CD4-positive, alpha-beta T cell treated with Interleukin-6 for 4 hours (primary cell): Measurements from ENCODE around the gene CHMP1A.
"Not testable (repeated sequence)": the region's sequence is repeated elsewhere in the genome, so short reads cannot be mapped to it uniquely, and the experiment has no call there.

Experiments used
- DNase-seq: peaks from one replicate; pipeline ENCODE4 v3.0.0-alpha.2; 2020; ENCODE audit warnings: mixed read lengths

The CHMP1A gene

DNA sequence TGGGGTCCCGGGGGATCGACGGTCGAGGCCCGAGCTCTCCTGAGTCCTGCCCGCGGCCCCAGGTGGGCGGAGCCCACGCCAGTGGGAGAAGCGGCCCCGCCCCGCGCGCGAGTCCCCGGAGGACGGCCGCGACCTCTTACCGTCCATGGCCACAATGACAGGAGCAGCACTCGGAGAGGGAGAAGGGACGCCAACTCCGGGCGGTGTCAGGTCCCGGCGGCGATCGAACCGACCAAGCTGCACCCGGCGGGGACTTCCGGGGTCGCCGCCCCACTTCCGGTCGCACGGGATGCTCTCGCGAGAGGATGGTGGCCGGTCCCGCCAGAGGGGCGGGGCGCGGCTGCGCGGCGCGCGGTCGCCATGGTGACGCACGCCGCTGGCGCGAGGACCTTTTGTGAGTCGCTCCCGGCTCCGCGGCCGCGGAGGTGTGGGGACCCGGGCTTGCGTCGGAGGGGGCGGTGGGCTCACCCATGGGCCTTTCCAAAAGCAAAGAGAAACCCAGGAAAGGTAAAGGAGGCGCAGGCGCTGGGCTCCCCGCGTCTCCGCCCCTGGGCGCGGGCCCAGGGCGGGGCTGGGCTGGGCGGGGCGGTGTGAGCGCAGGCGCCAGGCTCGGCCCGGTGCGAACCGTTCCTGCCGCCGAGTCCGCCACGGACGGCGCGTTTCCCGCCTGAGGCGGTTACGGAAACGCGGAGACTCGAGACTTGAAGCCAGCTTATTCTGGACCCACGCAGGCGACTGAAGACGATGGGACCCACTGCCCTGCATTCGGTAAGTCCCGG, at the start of gene CHMP1A, which contains the start of gene SPATA33:
CHMP1A (minus strand) TSS at position 267 of the 779 bp plus-strand sequence; CDS start at position 147, 120 bp downstream.
SPATA33 (plus strand) TSS at position 395 of the 779 bp plus-strand sequence; CDS start at position 471, 76 bp downstream.
- peak; percentile 92 for DNase-seq

GRCh38 chr16:89706518-89707260, 49.2 kb upstream of the CHMP1A start:
- no peak for DNase-seq

- no peak for DNase-seq
Measured at GRCh38 chr16:89705006-89705405, 47.5 kb upstream of the CHMP1A start.

- DNase-seq = no peak
Measured at GRCh38 chr16:89704281-89704680, 46.8 kb upstream of the CHMP1A start.

DNA sequence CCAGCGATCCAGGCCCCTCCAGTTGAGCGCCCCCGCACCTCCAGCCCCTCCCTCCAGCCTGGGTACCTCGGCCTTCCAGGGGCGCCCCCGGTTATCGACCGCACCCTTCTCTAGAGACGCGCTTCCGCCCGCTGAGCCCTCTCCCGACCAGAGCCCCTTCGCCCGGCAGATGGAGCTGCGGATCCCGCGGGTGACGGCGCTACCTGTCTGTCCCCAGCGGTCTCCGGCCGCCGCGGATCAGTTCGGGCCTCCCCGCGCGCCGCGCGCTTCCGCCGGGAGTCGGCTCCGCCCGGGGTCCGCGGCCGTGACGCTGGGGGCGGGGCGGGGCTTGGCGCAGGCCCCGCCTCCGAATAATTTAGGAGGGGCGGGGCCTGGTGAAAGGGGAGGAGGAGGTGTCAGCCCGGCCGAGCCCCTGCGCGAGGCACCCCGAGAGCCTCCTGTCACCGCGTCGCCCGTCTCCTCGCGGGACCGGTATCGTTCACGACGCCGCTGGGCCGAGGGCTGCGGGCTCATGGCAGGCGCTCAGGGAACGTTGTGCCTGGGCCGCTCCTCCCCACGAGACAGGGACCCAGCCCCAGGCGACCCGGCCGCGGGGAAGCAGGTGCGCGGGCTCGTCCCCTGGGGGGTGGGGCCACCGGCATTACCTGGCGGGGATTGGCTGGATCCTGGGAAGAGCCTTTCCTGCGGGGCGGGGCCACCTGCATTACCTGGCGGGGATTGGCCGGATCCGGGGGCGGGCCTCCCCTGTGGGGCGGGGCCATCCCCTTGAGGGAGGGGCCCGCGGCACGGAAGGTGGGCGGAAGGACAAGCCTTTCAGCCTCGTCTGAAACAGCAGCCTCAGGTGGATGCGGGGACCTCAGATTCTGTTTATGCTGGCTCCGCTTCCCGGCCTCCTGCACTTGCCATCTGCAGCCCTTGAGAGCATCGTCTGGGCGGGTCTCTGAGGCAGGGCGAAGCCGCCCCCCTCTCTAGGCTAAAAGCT, 44.2 kb upstream of the CHMP1A start, which contains the start of gene SPATA2L:
SPATA2L (minus strand) TSS at position 281 of the 982 bp plus-strand sequence. CDS start 473 bp downstream, outside the sequence.
- peak; percentile 100 for DNase-seq

GRCh38 chr16:89700649-89701424, 43.3 kb upstream of the CHMP1A start:
- DNase-seq = peak; percentile 59

GRCh38 chr16:89700100-89700648, 42.7 kb upstream of the CHMP1A start:
- peak; percentile 98 for DNase-seq

DNA sequence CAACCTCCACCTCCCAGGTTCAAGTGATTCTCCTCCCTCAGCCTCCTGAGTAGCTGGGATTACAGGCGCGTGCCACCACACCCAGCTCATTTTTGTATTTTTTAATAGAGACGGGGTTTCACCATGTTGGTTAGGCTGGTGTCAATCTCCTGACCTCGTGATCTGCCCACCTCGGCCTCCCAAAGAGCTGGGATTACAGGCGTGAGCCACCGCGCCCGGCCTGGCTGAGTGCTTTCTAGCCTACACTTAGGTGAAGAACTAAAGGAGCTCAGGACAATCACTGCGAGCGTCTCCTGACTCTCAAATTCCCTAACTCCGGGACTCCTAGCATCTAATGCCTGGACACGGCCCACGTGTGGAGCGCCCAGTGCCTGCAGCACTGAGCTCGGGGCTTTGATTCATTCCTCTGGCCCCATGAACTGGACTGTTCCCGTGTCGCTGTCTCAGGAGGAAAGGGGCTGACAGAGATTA, 42.2 kb upstream of the CHMP1A start:
- DNase-seq = not testable (repeated sequence)

DNA sequence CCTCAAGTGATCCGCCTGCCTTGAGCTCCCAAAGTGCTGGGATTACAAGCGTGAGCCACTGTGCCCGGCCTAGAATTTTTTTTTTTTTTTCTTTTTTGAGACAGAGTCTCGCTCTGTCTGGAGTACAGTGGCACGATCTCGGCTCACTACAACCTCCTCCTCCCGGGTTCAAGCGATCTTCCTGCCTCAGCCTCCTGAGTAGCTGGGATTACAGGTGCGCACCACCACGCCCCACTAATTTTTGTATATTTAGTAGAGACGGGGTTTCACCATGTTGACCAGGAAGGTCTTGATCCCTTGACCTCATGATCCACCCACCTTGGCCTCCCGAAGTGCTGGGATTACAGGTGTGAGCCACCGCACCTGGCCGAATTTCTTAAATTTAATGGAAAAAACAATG, 41.2 kb upstream of the CHMP1A start:
- not testable (repeated sequence) for DNase-seq

DNA sequence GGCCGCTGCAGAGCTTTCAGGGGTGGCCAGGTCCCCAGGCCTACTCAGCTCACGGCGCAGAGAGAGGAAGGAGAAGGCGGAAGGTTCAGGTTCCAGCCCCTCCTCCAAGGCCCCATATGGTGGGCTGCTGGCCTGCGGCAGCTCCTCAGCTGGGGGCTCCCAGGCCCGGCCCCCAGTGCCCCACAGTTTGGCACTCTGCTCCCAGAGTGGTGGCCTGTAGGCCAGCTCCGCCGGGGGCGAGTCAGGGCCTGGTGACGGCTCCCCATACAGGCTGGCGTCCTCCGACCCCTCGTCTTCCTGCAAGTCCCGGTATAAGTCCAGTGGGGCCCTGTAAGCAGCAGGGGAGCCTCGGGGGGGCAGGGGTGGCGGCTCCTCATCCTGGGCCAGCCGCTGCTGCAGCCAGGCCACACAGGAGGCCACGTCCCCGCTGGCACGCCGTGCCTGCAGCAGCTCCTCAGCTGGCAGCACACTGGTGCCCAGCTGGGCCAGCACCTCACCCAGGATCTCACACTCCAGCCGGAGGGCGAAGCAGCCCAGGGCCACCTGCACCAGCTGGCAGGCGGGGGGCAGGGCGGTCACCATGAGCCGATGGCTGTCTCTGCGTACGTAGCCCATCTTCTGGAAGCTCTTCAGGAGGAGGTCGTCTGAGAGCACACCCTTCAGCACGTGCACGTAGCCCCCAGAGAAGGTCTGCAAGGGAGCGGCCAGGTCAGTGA, 40.3 kb upstream of the CHMP1A start:
- no peak for DNase-seq

DNA sequence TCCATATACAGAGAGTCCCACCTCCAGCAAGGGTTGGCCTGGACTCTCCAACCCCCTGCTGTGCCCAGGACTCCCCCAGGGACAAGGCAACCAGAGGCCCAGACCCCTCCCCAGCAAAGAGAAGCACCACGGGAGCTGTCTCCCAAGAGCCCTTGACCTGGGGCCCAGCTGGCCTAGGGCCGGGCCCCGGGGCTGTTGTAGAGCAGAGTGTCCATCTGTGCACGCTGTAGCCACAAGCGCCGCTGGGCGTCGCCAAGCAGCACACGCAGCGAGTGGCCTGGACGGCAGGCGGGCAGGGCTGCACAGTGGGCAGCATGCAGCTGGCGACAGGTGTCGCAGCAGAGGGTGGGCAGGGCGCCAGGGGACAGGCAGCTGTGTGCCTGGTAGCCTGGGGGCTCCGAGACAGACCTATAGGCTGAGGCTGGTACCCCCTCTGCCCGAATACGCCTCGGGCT, 39.7 kb upstream of the CHMP1A start:
- DNase-seq = no peak

DNA sequence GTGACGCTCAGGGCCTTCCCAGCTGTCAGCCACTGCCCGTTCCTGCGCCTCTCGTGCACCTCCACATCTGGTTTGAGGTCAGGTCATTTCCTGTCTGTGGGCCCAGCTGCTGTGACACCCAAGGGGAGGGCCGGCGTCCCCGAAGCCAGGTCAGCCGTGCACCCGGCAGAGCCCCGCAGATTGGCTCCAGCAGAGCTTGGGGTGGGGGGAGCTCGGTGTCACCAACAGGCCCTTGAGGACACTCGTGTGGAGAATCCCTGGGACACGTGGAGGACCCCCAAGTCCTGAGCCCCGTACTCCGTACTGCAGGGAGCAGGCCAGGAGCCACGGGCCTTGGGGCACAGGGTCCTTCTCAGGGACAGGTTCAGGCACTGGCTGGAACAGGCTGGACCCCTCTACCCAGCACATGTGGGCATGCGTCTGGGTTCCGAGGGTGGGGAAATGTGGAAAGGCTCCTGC, 39.2 kb upstream of the CHMP1A start:
- peak; percentile 29 for DNase-seq

GRCh38 chr16:89695875-89696669, 38.6 kb upstream of the CHMP1A start:
- DNase-seq = no peak

- no peak for DNase-seq
Measured at GRCh38 chr16:89695086-89695874, 37.8 kb upstream of the CHMP1A start.

- DNase-seq = not testable (repeated sequence)
Measured at GRCh38 chr16:89694784-89695085, 37.2 kb upstream of the CHMP1A start.

DNA sequence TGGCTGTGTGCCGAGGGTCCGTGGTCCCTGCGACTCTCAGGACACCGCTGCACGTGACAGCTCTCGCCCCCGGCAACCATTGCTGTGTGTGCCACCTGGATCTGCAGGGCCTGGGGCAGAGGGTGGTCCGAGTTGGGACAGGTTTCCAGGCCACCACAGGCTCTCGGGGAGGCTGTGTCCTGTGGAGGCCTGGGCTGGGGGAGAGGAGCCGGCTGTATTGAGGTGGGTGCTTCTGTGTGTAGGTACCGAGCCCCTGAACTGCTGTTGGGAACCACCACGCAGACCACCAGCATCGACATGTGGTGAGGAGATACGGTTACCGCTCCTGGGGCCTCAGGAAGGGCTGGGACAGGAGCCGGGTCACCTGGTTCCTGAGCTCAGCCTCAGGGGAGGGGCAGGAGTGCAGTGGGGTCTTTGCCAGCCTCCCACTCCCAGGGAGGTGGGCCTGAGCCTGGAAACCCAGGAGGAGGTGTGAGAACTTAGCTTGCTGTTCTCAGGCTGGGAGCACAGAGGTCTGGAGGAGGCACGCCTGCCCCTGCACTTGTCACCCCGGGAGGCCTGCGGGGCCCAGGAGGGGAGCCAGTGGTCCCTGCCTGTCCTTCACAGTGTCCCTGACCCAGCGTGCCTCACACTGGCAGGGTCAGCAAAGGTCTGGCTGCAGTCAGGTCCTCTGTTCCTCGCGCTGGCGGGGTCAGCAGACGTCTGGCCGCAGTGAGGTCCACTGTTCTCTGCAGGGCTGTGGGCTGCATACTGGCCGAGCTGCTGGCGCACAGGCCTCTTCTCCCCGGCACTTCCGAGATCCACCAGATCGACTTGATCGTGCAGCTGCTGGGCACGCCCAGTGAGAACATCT, 36.6 kb upstream of the CHMP1A start:
- DNase-seq = no peak

DNA sequence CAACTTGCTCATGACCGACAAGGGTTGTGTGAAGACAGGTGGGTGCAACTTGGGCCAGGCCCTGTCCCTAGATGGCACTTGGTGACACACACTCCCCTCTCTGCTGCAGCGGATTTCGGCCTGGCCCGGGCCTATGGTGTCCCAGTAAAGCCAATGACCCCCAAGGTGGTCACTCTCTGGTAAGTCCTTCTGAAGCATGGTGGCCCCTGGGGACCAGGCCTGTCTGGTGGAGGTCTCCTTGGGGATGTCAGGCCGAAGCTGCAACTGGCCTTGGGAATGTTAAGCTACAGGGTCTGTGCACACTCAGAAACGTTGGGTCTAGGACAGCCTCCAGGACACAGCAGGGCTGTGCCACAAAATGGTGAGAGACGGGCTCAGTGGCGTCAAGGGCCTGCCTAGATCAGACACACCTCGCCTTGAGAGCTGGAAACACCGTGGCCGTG, 35.8 kb upstream of the CHMP1A start:
- DNase-seq = no peak
